Cardiac septum (tissue), 1 donor: ENCODE results near the gene TAGAP. TPM values are rescaled to one million over a fixed set of nuclear protein-coding genes. Genes with fewer than 3 reads are reported as not detected.
A peak's percentile ranks its signal among the peaks of the same experiment; 100 is the strongest.

ENCODE experiments used
- DNase-seq: peaks from one replicate; pipeline ENCODE4 v3.0.0-alpha.2; 2020; ENCODE audit warnings: low spot score
- intact Hi-C: fragments of 100-400 bp; cut with DNase I; formaldehyde crosslinking; loops from one replicate; pipeline ENCODE4 v1.14.0; 2022
- total RNA-seq: library from RNA; stranded (reverse); fragmentation: NEBNext Ultra II Directional; extraction: Animal tissue kit (Norgen Biotek cat#: 25700); gene quantifications from one replicate; pipeline ENCODE4 v1.2.1, GENCODE V29; 2021
- donor health status: DM: no; HTN: no; CAD: no.

TAGAP gene
- total RNA-seq, 1 donor from 2014 or later, result 0.75 TPM

DNA sequence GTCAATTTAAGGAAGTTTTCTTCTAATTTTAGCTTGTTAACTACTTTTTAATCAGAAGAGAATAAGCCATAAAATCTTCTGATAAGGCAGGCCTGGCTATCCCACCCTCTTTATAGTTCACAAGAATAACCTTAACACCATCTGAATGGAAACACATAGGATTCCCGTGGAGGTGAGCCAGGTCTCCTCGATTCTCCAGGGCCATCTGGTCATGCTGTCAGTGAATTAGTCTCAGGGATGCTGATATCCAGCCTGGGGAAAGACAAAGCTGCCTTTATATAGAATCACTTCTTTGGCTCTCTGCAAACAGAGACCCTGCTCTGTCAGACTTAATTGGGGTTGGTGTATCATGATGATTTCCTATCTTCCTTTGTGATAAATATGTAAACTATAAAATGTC lies 30.1 kb upstream of the TAGAP start:
- no peak for DNase-seq
- intact Hi-C loops, result no loop called here

- DNase-seq, result no peak
- intact Hi-C loops, result no loop called here
These were observed 29.4 kb upstream of the TAGAP start for GRCh38 chr6:159074120-159074684.

DNA sequence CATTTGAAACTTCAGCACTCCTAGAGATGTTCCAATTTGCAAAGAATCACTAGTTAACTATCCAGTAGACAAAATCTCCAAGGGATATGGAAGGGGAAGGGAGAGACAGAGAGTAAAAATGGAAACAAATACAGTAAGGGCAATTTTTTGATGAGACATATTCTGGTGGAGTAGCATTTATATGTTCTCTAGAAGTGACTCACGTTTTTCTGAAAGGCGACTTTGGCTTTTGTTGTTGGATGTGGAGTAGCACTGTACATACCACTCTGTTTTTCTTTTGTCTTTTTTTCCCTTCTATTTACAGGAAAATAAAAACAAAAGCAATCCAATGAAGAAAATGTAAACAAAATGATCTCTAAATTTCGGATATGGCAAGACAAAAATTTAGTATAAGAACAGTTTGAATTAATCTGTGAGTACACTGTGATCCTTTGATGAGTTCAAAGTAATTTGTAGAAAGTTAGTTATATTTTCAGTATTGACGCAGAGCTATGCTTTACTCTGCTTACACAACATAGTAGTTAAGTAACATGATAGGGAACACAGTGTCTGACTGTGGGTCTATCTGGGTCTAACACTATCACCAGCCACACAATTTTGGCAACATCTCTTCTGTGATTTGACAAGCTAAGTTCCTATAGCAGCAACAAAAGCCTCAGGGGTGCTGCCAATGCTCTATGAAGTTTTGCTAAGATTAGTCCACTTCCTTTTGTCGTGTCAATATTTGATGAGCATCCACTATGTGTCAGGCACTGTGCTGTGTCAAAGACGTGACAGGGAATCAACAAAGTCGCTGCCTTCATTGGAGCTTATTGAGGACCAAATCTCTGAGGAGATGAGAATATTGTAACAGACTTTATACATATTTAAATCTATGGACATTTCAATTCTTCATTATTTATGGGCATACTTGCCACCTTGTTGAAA lies 27.3 kb upstream of the TAGAP start:
- DNase-seq, result no peak
- intact Hi-C loops, result no loop called here

GRCh38 chr6:159068904-159069578 lies 24.2 kb upstream of the TAGAP start:
- intact Hi-C loops, result no loop called here
- DNase-seq, result peak; percentile 86

DNA sequence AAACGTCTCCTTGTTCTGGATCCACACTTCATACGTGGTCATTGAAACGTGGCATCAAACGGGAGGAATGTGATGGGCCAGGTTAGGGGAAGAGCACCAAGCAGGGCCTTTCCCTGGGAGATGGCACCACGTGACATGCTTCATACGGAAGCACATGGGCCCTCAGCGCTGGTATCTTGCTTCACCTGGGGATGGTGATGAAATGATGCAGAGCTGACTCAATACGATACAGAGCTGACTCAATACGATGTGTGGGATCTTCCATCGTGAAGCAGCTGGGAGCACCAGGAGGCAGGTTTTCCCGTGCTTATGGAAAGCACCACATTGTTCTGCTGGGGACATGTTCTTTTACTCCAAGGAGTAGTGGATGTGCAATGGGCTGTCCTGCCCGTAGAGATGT lies 22.5 kb upstream of the TAGAP start:
- peak; percentile 83 for DNase-seq

DNA sequence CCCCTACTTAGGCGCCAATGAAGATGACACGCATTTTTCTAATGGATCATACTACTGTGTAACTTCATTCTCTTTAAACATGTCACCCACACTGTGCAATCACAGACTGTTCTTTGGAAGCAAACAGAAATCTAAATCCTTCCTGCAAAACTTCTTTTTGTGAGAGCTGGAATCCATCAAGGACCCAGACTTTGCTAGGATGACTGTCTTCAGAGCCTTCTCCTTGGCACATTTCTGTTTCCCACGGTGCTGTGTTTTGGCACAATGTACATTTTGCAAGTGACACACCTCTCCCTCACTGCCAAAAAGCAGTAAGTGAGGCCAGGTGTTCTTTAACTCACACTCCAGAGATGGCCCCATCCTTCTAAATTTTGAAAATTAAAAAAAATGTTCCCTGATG lies 21.7 kb upstream of the TAGAP start:
- no peak for DNase-seq
- intact Hi-C loops, result no loop called here

More for the DNA sequence above, 22.5 kb upstream of the TAGAP start:
- intact Hi-C loops, result no loop called here

- DNase-seq, result no peak
- intact Hi-C loops, result no loop called here
These were observed 21.1 kb upstream of the TAGAP start for GRCh38 chr6:159065759-159066329.

- intact Hi-C loops, result no loop called here
- no peak for DNase-seq
These were observed 20.3 kb upstream of the TAGAP start for GRCh38 chr6:159065091-159065490.

- intact Hi-C loops, result no loop called here
- no peak for DNase-seq
These were observed 19.7 kb upstream of the TAGAP start for GRCh38 chr6:159064477-159064876.

- intact Hi-C loops, result no loop called here
- DNase-seq, result no peak
These were observed 18.8 kb upstream of the TAGAP start for GRCh38 chr6:159063549-159063948.

GRCh38 chr6:159062976-159063375 lies 18.2 kb upstream of the TAGAP start:
- intact Hi-C loops, result no loop called here
- no peak for DNase-seq

GRCh38 chr6:159062564-159062945 lies 17.8 kb upstream of the TAGAP start:
- DNase-seq, result no peak
- intact Hi-C loops, result no loop called here

DNA sequence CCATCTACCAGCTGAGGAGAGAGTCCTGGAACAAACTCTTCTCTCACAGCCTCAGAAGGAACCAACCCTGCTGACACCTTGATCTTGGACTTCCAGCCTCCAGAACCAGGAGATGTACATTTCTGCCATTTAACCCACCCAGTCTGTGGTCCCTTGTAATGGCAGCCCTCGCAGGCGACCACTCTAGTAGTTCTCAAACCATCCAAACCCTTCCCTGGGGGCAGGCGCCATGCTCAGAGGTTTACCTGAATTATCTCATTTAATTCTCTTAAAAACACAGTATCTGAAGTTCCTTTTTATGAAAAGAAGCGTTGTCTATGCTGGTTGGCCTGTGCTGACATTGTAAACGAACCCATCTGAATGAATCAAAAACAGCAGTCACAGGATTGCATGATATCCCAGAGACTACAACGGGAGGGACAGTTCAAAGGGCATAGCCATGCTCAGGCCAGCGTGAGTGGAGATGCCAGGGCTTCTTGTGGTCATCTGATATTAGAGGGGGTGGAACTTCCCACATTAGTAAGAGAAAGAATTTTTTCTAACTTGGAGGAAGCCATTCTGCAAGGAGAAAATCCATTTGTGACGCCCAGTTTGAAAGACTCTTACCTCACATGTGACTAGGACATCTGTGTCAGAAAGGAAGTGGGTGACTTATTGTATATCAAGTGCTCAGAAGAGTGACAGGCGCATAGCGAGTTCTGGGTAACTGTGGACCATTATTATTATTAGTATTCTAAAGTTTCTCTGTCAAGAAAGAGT lies 17.2 kb upstream of the TAGAP start:
- DNase-seq, result no peak
- intact Hi-C loops, result no loop called here

DNA sequence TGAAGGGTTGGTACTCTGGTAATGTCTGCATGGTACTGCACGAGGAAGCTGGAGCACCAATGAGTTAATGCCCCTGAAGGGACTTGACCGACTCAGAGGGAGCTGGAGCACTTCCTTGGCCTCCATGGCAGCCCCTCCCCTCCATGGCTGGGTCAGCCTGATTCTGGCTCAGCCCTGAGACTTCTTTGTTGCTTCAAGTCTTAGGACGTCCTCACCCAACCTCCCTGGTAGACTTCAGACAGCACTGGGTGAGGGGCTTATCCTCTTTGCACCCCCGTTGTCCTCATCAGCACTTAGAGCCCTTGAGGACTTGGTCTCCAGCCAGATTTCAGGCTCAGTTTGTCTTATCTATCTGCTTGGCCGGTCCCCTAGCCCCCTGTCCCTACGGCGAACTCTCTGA lies 16.4 kb upstream of the TAGAP start:
- no peak for DNase-seq
- intact Hi-C loops, result no loop called here

DNA sequence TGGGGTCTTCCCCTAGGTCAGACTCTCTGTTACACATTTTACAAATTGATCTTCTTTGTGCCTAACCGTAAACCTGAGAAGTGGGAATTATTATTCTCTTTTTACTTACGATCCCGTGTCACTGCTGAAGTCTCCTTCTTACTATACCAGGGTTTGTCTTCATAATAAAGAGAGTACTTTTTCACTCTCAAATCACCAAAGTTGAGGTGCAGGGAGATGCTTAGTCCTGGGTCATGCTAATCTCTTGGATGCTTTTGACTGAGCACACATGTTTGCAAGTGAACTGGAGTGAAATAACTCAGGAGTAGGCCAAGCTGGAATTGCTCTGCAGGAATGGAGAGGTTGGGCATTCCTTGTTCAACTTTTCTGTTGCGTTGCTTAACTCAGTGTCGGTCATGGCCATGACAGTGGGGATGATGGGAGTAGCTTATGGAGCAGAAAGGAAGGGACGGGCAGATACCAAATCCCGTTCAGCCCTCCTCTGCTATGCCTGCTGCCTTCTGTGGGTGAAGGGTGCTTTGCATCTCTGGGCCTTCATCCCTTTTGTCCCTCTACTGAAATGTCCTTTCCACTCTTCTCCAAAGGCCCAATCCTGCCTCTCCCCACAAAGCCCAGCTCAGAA lies 15.2 kb upstream of the TAGAP start:
- intact Hi-C loops, result no loop called here
- DNase-seq, result no peak

DNA sequence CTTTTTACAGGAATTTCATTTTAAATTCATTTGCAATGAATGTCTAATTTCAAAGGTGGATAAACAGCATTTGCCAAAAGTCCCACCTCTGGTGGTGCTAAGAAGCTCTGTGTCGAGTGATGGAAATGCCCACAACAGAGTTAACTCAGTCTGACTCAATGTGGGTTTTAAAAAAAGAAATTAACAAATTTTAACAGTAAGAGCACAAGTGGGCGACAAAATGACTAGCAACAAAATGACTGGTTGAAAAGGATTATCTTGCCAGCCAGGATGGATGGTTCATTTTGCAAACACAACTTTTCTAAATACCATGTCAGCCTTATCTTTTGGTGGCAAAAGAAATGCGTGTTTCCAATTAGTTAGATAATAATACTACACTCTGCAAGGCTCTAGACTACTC lies 14.3 kb upstream of the TAGAP start:
- intact Hi-C loops, result no loop called here
- no peak for DNase-seq

- intact Hi-C loops, result no loop called here
These were observed 12.1 kb upstream of the TAGAP start for GRCh38 chr6:159056899-159057298.

GRCh38 chr6:159056432-159056831 lies 11.6 kb upstream of the TAGAP start:
- intact Hi-C loops, result no loop called here
- no peak for DNase-seq

More at GRCh38 chr6:159056899-159057298, 12.1 kb upstream of the TAGAP start:
- no peak for DNase-seq

DNA sequence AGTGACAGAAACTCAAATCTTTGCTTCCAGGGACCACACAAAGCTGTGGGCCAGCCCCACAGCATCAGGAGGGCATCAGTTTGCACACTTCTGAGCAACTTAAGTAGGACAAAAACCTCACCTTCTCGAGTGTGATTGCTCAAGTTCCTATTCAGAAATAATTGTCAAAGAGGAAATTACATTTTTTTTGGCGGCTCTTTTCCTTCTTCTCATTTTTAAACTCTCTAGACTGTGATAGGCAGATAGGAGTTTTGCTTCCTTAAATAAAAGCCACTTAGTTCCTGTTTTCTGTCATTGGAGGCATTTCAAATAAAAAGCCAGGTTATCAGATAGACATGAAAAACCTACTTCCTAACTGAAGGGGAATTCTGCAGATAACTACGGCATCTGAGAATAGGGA lies 11.2 kb upstream of the TAGAP start:
- intact Hi-C loops, result no loop called here
- no peak for DNase-seq
